Activated CD8-positive, alpha-beta T cell treated with anti-CD3 and anti-CD28 coated beads, Interleukin-2, amount 10 ng/mL, durations not matched to agents 7 days and 5 days (primary cell): ENCODE measurements around the gene HEPN1. TPM values are rescaled to one million over a fixed set of nuclear protein-coding genes. Genes with fewer than 3 reads are reported as not detected.

ENCODE experiments used
- ATAC-seq: fragments of 150-1000 bp; cut with Tn5 transposase; one replicate; pipeline ENCODE4 v1.10.0; 2021; ENCODE audit warnings: moderate library complexity
- CTCF ChIA-PET: fragments of 350-600 bp; sonication (Branson Sonifier 250); formaldehyde crosslinking; loops from one replicate; lab custom pipeline; 2021; ENCODE audit warnings: antibody characterized with exemption; lab: Charles Lee
- POLR2A ChIA-PET: fragments of 350-600 bp; sonication (Branson Sonifier 250); formaldehyde crosslinking; loops from one replicate; lab custom pipeline; 2021; ENCODE audit warnings: antibody characterized with exemption; lab: Charles Lee
- DNase-seq: peaks from one replicate; pipeline ENCODE4 v3.0.0-alpha.2; 2020
- H3K27ac Mint-ChIP-seq: one replicate; pipeline ENCODE4 v1.8.0; 2021; ENCODE audit warnings: mild to moderate bottlenecking, mixed read lengths
- H3K27me3 Mint-ChIP-seq: one replicate; pipeline ENCODE4 v1.8.0; 2021; ENCODE audit warnings: low read depth, mixed read lengths
- H3K36me3 Mint-ChIP-seq: one replicate; pipeline ENCODE4 v1.8.0; 2021; ENCODE audit warnings: low read depth, mixed read lengths
- H3K4me1 Mint-ChIP-seq: one replicate; pipeline ENCODE4 v1.8.0; 2021; ENCODE audit warnings: low read depth, mixed read lengths
- H3K4me3 Mint-ChIP-seq: one replicate; pipeline ENCODE4 v1.8.0; 2021; ENCODE audit warnings: mild to moderate bottlenecking, mixed read lengths
- H3K9me3 Mint-ChIP-seq: one replicate; pipeline ENCODE4 v1.8.0; 2022; ENCODE audit warnings: mixed read lengths; ENCODE audit not compliant: insufficient read depth
- total RNA-seq, 2 experiments: library from RNA; stranded (reverse); gene quantifications; one replicate each; pipeline ENCODE4 v1.2.3, GENCODE V29; 2021

The HEPN1 gene
- total RNA-seq, 2 experiments from 2014 or later, result not detected

- Mint-ChIP-seq H3K4me3 (peak overlapping the region; percentile 84), H3K27me3 (peaks cover 30% of the 10 kb centered on the region), H3K9me3 (no peaks in the 10 kb centered on the region), H3K27ac (peak overlapping the region; percentile 93), H3K36me3 (no peaks in the 10 kb centered on the region), H3K4me1 (peaks cover 24% of the 10 kb centered on the region)
- ATAC-seq, result no peak
- ChIA-PET POLR2A (no interaction called here), CTCF (interaction anchor here (2.1 kb wide), 1 partner anchor 64 kb away, joined by 8 read pairs; no protein-coding TSS in a partner anchor)
- DNase-seq, result no peak
Observed at GRCh38 chr11:124877631-124877909, 41.5 kb upstream of the HEPN1 start.

GRCh38 chr11:124877910-124878758 is 40.9 kb upstream of the HEPN1 start:
- peak overlapping the region; percentile 84 for H3K4me3 Mint-ChIP-seq
- POLR2A ChIA-PET, result no interaction called here
- CTCF ChIA-PET, result no interaction called here
- peaks cover 25% of the 10 kb centered on the region for H3K4me1 Mint-ChIP-seq
- H3K27me3 Mint-ChIP-seq, result peaks cover 25% of the 10 kb centered on the region
- DNase-seq (no peak), ATAC-seq (no peak)
- no peaks in the 10 kb centered on the region for H3K9me3 Mint-ChIP-seq
- no peaks in the 10 kb centered on the region for H3K36me3 Mint-ChIP-seq
- H3K27ac Mint-ChIP-seq, result no peak overlapping the region

- ChIA-PET POLR2A (interaction anchor here (1.4 kb wide), 1 partner anchor 75 kb away, joined by 5 read pairs; no protein-coding TSS in a partner anchor), CTCF (no interaction called here)
- no peaks in the 10 kb centered on the region for H3K36me3 Mint-ChIP-seq
- H3K27ac Mint-ChIP-seq, result no peak overlapping the region
- H3K4me1 Mint-ChIP-seq, result peaks cover 25% of the 10 kb centered on the region
- DNase-seq (no peak), ATAC-seq (no peak)
- no peak overlapping the region for H3K4me3 Mint-ChIP-seq
- H3K27me3 Mint-ChIP-seq, result peaks cover 19% of the 10 kb centered on the region
- no peaks in the 10 kb centered on the region for H3K9me3 Mint-ChIP-seq
Observed at GRCh38 chr11:124878759-124879492, 40.1 kb upstream of the HEPN1 start.

GRCh38 chr11:124879493-124880289 is 39.4 kb upstream of the HEPN1 start:
- ATAC-seq (no peak), DNase-seq (no peak)
- no peak overlapping the region for H3K27ac Mint-ChIP-seq
- peaks cover 25% of the 10 kb centered on the region for H3K4me1 Mint-ChIP-seq
- ChIA-PET CTCF (interaction anchor here (1.6 kb wide), 1 partner anchor 11 kb away, joined by 4 read pairs; no protein-coding TSS in a partner anchor), POLR2A (interaction anchor here (1.4 kb wide), 1 partner anchor 74 kb away, joined by 5 read pairs; no protein-coding TSS in a partner anchor)
- peaks cover 12% of the 10 kb centered on the region for H3K27me3 Mint-ChIP-seq
- H3K9me3 Mint-ChIP-seq, result no peaks in the 10 kb centered on the region
- H3K4me3 Mint-ChIP-seq, result no peak overlapping the region
- H3K36me3 Mint-ChIP-seq, result no peaks in the 10 kb centered on the region

- DNase-seq (no peak), ATAC-seq (no peak)
- H3K4me1 Mint-ChIP-seq, result peaks cover 25% of the 10 kb centered on the region
- ChIA-PET POLR2A (interaction anchor here (1.4 kb wide), 1 partner anchor 73 kb away, joined by 5 read pairs; no protein-coding TSS in a partner anchor), CTCF (interaction anchor here (1.6 to 2.2 kb wide), 2 partner anchors 10 to 18 kb away, joined by 4 to 6 read pairs; partner anchors contain the start of gene ROBO4)
- no peak overlapping the region for H3K4me3 Mint-ChIP-seq
- H3K27me3 Mint-ChIP-seq, result peaks cover 7% of the 10 kb centered on the region
- no peaks in the 10 kb centered on the region for H3K36me3 Mint-ChIP-seq
- no peak overlapping the region for H3K27ac Mint-ChIP-seq
- no peaks in the 10 kb centered on the region for H3K9me3 Mint-ChIP-seq
Observed at GRCh38 chr11:124880290-124880611, 38.8 kb upstream of the HEPN1 start.

- peaks cover 19% of the 10 kb centered on the region for H3K4me1 Mint-ChIP-seq
- no peaks in the 10 kb centered on the region for H3K36me3 Mint-ChIP-seq
- ATAC-seq, result no peak
- ChIA-PET POLR2A (no interaction called here), CTCF (interaction anchor here (1.6 to 2.2 kb wide), 2 partner anchors 10 to 17 kb away, joined by 4 to 6 read pairs; partner anchors contain the start of gene ROBO4)
- no peak overlapping the region for H3K4me3 Mint-ChIP-seq
- DNase-seq, result no peak
- no peaks in the 10 kb centered on the region for H3K27me3 Mint-ChIP-seq
- no peak overlapping the region for H3K27ac Mint-ChIP-seq
- no peaks in the 10 kb centered on the region for H3K9me3 Mint-ChIP-seq
Observed at GRCh38 chr11:124880958-124881357, 38.1 kb upstream of the HEPN1 start.

- no peaks in the 10 kb centered on the region for H3K9me3 Mint-ChIP-seq
- ATAC-seq (no peak), DNase-seq (no peak)
- peak overlapping the region; percentile 36 for H3K27ac Mint-ChIP-seq
- H3K27me3 Mint-ChIP-seq, result no peaks in the 10 kb centered on the region
- ChIA-PET CTCF (interaction anchor here (1.2 to 2.2 kb wide), 4 partner anchors 13 to 258 kb away, joined by 3 to 6 read pairs (median 3); partner anchors contain the start of gene ROBO4), POLR2A (interaction anchor here (0.7 to 0.9 kb wide), 2 partner anchors 40 to 71 kb away, joined by 3 to 4 read pairs; no protein-coding TSS in a partner anchor)
- H3K4me1 Mint-ChIP-seq, result peaks cover 8% of the 10 kb centered on the region
- no peak overlapping the region for H3K4me3 Mint-ChIP-seq
- H3K36me3 Mint-ChIP-seq, result no peaks in the 10 kb centered on the region
Observed at GRCh38 chr11:124882339-124883071, 36.5 kb upstream of the HEPN1 start.

GRCh38 chr11:124884340-124884739 is 34.7 kb upstream of the HEPN1 start:
- peaks cover 6% of the 10 kb centered on the region for H3K27me3 Mint-ChIP-seq
- no peaks in the 10 kb centered on the region for H3K9me3 Mint-ChIP-seq
- peaks cover 2% of the 10 kb centered on the region for H3K4me1 Mint-ChIP-seq
- ATAC-seq (no peak), DNase-seq (no peak)
- H3K36me3 Mint-ChIP-seq, result no peaks in the 10 kb centered on the region
- POLR2A ChIA-PET, result no interaction called here
- H3K4me3 Mint-ChIP-seq, result no peak overlapping the region
- CTCF ChIA-PET, result no interaction called here
- H3K27ac Mint-ChIP-seq, result no peak overlapping the region

GRCh38 chr11:124884869-124885479 is 34.1 kb upstream of the HEPN1 start:
- ChIA-PET POLR2A (no interaction called here), CTCF (no interaction called here)
- ATAC-seq (no peak), DNase-seq (no peak)
- H3K4me3 Mint-ChIP-seq, result no peak overlapping the region
- H3K36me3 Mint-ChIP-seq, result no peaks in the 10 kb centered on the region
- H3K27me3 Mint-ChIP-seq, result peaks cover 10% of the 10 kb centered on the region
- H3K27ac Mint-ChIP-seq, result no peak overlapping the region
- no peaks in the 10 kb centered on the region for H3K9me3 Mint-ChIP-seq
- H3K4me1 Mint-ChIP-seq, result peaks cover 2% of the 10 kb centered on the region

GRCh38 chr11:124886476-124886875 is 32.6 kb upstream of the HEPN1 start:
- no peak for ATAC-seq
- Mint-ChIP-seq H3K4me3 (no peak overlapping the region), H3K4me1 (peaks cover 2% of the 10 kb centered on the region), H3K27ac (no peak overlapping the region), H3K27me3 (peaks cover 10% of the 10 kb centered on the region), H3K9me3 (no peaks in the 10 kb centered on the region), H3K36me3 (no peaks in the 10 kb centered on the region)
- ChIA-PET POLR2A (no interaction called here), CTCF (interaction anchor here (1.2 kb wide), 1 partner anchor 11 kb away, joined by 3 read pairs; the partner anchor contains the start of gene ROBO4)
- no peak for DNase-seq
